ENCODE measurements around the gene LRMDA.

The LRMDA gene

GRCh38 chr10:75477680-75478079 is 46.3 kb downstream of the LRMDA start:
- DNase-seq: no peak

- no peak for DNase-seq
Measured at GRCh38 chr10:75480374-75480773, 49.0 kb downstream of the LRMDA start.

GRCh38 chr10:75483188-75483587 is 51.8 kb downstream of the LRMDA start:
- no peak for DNase-seq

GRCh38 chr10:75484717-75485116 is 53.3 kb downstream of the LRMDA start:
- DNase-seq: no peak

- no peak for DNase-seq
Measured at GRCh38 chr10:75486591-75486990, 55.2 kb downstream of the LRMDA start.

GRCh38 chr10:75487087-75487754 is 55.8 kb downstream of the LRMDA start:
- no peak for DNase-seq

- DNase-seq: no peak
Measured at GRCh38 chr10:75487755-75488125, 56.3 kb downstream of the LRMDA start.

GRCh38 chr10:75492173-75492925 is 60.9 kb downstream of the LRMDA start:
- DNase-seq: no peak

GRCh38 chr10:75493464-75493863 is 62.0 kb downstream of the LRMDA start:
- DNase-seq: no peak

GRCh38 chr10:75495434-75496190 is 64.2 kb downstream of the LRMDA start:
- no peak for DNase-seq

GRCh38 chr10:75496191-75496567 is 64.8 kb downstream of the LRMDA start:
- no peak for DNase-seq

- no peak for DNase-seq
Measured at GRCh38 chr10:75497997-75498883, 66.8 kb downstream of the LRMDA start.

- no peak for DNase-seq
Measured at GRCh38 chr10:75498884-75499350, 67.5 kb downstream of the LRMDA start.

- no peak for DNase-seq
Measured at GRCh38 chr10:75499556-75500160, 68.2 kb downstream of the LRMDA start.

GRCh38 chr10:75502389-75502788 is 71.0 kb downstream of the LRMDA start:
- DNase-seq: no peak

- DNase-seq: no peak
Measured at GRCh38 chr10:75502838-75503237, 71.4 kb downstream of the LRMDA start.

- DNase-seq: no peak
Measured at GRCh38 chr10:75505293-75505692, 73.9 kb downstream of the LRMDA start.

GRCh38 chr10:75505840-75506506 is 74.5 kb downstream of the LRMDA start:
- no peak for DNase-seq

GRCh38 chr10:75506930-75507329 is 75.5 kb downstream of the LRMDA start:
- DNase-seq: no peak

GRCh38 chr10:75507469-75507868 is 76.0 kb downstream of the LRMDA start:
- DNase-seq: no peak

GRCh38 chr10:75508239-75508813 is 76.9 kb downstream of the LRMDA start:
- no peak for DNase-seq

Measured in activated naive CD4-positive, alpha-beta T cell (primary cell).